Endothelial cell of umbilical vein (primary cell): ENCODE data around the gene ERCC4.

ENCODE experiments used
- JUN ChIP-seq: IDR thresholded peaks from 2 replicates; pipeline ENCODE4 v1.6.1; 2011; ENCODE audit warnings: borderline replicate concordance, low read depth; ENCODE audit not compliant: insufficient read length, insufficient read depth
- POLR2A ChIP-seq: IDR thresholded peaks from 2 replicates; pipeline ENCODE4 v1.6.1; 2012; ENCODE audit warnings: low read depth, mild to moderate bottlenecking, control low read depth, low read length

- no peak for TF ChIP-seq POLR2A
- TF ChIP-seq JUN, result no peak
Observed at GRCh38 chr16:13926891-13927290, 6.9 kb downstream of the ERCC4 start.
